HG03439 (cell line): ENCODE results near the gene KLK6.

Experiments used
- ATAC-seq: cut with Tn5 transposase; IDR thresholded peaks from one replicate; pipeline ENCODE4 v1.9.1; 2021; ENCODE audit warnings: mild to moderate bottlenecking, moderate library complexity; ENCODE audit not compliant: unreplicated experiment

KLK6 gene

GRCh38 chr19:50969413-50969760 lies at the start of gene KLK6:
Gene KLK6 (minus strand): TSS chr19:50969591. CDS start chr19:50968104, 1,487 bp downstream.
- ATAC-seq: no peak

GRCh38 chr19:51018745-51019543 lies 49.6 kb upstream of the KLK6 start:
- ATAC-seq: no peak

GRCh38 chr19:51016798-51017683 lies 47.6 kb upstream of the KLK6 start:
- ATAC-seq: no peak

- ATAC-seq: no peak
These were observed 46.4 kb upstream of the KLK6 start for GRCh38 chr19:51015691-51016267.

GRCh38 chr19:51014242-51014641 lies 44.9 kb upstream of the KLK6 start:
- no peak for ATAC-seq

GRCh38 chr19:51012661-51013190 lies 43.3 kb upstream of the KLK6 start:
- ATAC-seq: no peak

GRCh38 chr19:51010066-51010795 lies 40.8 kb upstream of the KLK6 start:
- ATAC-seq: no peak

- no peak for ATAC-seq
These were observed 39.9 kb upstream of the KLK6 start for GRCh38 chr19:51009061-51009891.

GRCh38 chr19:51007488-51007887 lies 38.1 kb upstream of the KLK6 start:
- ATAC-seq: no peak

GRCh38 chr19:51006406-51006805 lies 37.0 kb upstream of the KLK6 start:
- ATAC-seq: no peak

- no peak for ATAC-seq
These were observed 35.9 kb upstream of the KLK6 start for GRCh38 chr19:51005248-51005647.

- no peak for ATAC-seq
These were observed 33.9 kb upstream of the KLK6 start for GRCh38 chr19:51003316-51003715.

- ATAC-seq: no peak
These were observed 33.3 kb upstream of the KLK6 start for GRCh38 chr19:51002542-51003311.

- ATAC-seq: no peak
These were observed 32.7 kb upstream of the KLK6 start for GRCh38 chr19:51002089-51002532.

GRCh38 chr19:51001515-51001914 lies 32.1 kb upstream of the KLK6 start, which contains the start of gene KLK8:
Gene KLK8 (minus strand): TSS chr19:51001604. CDS start chr19:51001167, 437 bp downstream.
- no peak for ATAC-seq

- ATAC-seq: no peak
These were observed 31.6 kb upstream of the KLK6 start for GRCh38 chr19:51000981-51001380.

- no peak for ATAC-seq
These were observed 31.0 kb upstream of the KLK6 start for GRCh38 chr19:51000426-51000825.

- ATAC-seq: no peak
These were observed 29.3 kb upstream of the KLK6 start for GRCh38 chr19:50998686-50999085.

- ATAC-seq: no peak
These were observed 28.7 kb upstream of the KLK6 start for GRCh38 chr19:50998061-50998460.
